Left ventricle myocardium inferior (tissue), 1 donor: Measurements from ENCODE around the gene SPNS3. TPM values are rescaled to one million over a fixed set of nuclear protein-coding genes. Genes with fewer than 3 reads are reported as not detected.

Experiments used
- DNase-seq: peaks from one replicate; pipeline ENCODE4 v3.0.0-alpha.2; 2020
- H3K27ac ChIP-seq: fragments of 200-600 bp; replicated peaks from 2 replicates; pipeline ENCODE4 v1.8.0; 2021
- H3K27me3 ChIP-seq: fragments of 200-600 bp; 2 replicates; pipeline ENCODE4 v1.8.0; 2021; ENCODE audit warnings: low read depth
- H3K36me3 ChIP-seq: fragments of 200-600 bp; 2 replicates; pipeline ENCODE4 v1.8.0; 2021
- H3K4me1 ChIP-seq: fragments of 200-600 bp; 2 replicates; pipeline ENCODE4 v1.8.0; 2021
- H3K4me3 ChIP-seq: fragments of 200-600 bp; 2 replicates; pipeline ENCODE4 v1.8.0; 2021; ENCODE audit warnings: mild to moderate bottlenecking, moderate library complexity
- H3K9me3 ChIP-seq: fragments of 200-600 bp; replicated peaks from 2 replicates; pipeline ENCODE4 v1.8.0; 2021
- intact Hi-C: fragments of 100-400 bp; cut with micrococcal nuclease; formaldehyde crosslinking; loops from one replicate; pipeline ENCODE4 v1.11.0; 2022
- total RNA-seq: library from RNA; stranded (reverse); fragmentation: NEBNext Ultra II Directional; extraction: Animal tissue kit (Norgen Biotek cat#: 25700); gene quantifications from one replicate; pipeline ENCODE4 v1.2.1, GENCODE V29; 2021
- TF ChIP-seq, protein P1 (sequence below): fragments of 200-600 bp; IDR thresholded peaks from 2 replicates; pipeline ENCODE4 v1.8.0; 2021; ENCODE audit warnings: antibody characterized with exemption, mild to moderate bottlenecking, borderline replicate concordance
- donor health status: DM: no; HTN: yes; CAD: no; lungs with severe emphysema.

SPNS3 gene
- total RNA-seq, 1 donor from 2014 or later, result 1.7 TPM

DNA sequence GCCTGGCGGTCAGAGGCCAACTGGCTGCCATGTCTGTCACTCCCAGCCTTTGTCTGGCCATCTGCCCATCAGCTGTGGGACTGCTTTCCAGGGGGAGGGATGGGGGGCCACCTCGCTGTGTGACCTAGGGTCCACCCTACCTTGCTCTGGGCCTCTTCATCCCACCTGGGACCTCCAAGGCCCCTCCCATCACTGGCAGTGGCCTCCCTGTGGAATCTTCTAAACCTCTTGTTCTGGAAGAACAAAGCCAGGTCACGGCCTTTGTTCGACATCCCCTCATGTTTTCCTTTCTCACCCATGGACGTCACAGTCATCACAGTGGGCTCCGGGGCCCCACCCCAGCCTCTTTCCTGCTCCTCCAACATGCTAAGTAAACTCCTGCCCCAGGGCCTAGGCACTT lies 88.9 kb downstream of the SPNS3 start:
- TF ChIP-seq, protein P1, sequence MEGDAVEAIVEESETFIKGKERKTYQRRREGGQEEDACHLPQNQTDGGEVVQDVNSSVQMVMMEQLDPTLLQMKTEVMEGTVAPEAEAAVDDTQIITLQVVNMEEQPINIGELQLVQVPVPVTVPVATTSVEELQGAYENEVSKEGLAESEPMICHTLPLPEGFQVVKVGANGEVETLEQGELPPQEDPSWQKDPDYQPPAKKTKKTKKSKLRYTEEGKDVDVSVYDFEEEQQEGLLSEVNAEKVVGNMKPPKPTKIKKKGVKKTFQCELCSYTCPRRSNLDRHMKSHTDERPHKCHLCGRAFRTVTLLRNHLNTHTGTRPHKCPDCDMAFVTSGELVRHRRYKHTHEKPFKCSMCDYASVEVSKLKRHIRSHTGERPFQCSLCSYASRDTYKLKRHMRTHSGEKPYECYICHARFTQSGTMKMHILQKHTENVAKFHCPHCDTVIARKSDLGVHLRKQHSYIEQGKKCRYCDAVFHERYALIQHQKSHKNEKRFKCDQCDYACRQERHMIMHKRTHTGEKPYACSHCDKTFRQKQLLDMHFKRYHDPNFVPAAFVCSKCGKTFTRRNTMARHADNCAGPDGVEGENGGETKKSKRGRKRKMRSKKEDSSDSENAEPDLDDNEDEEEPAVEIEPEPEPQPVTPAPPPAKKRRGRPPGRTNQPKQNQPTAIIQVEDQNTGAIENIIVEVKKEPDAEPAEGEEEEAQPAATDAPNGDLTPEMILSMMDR, result no peak
- peaks cover 67% of the 10 kb centered on the region for H3K4me1 ChIP-seq
- intact Hi-C loops, result no loop called here
- peak overlapping the region; percentile 93 for H3K27ac ChIP-seq
- no peaks in the 10 kb centered on the region for H3K9me3 ChIP-seq
- no peaks in the 10 kb centered on the region for H3K36me3 ChIP-seq
- no peaks in the 10 kb centered on the region for H3K27me3 ChIP-seq
- no peak for DNase-seq
- H3K4me3 ChIP-seq, result no peak overlapping the region

DNA sequence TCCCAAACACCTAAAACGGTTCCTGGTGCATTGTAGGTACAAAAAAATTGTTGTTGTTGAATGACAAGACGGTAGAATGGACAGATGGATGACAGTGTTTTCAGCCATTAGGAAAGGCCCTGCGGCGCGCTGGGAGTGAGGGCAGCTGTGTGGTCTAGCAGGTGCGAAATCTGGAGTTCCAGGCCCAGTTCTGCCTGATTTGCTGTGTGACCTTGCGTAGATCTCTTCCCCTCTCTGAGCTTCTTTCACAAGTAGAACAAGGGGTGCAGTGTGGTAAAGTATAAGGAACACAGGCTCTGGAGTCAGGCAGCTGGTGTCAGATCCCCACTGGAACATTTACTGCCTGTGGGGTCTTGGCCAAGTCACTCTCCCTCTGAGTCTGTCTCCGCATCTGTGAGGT lies 90.2 kb downstream of the SPNS3 start:
- no peak overlapping the region for H3K27ac ChIP-seq
- TF ChIP-seq, protein P1, result no peak
- H3K36me3 ChIP-seq, result no peaks in the 10 kb centered on the region
- H3K9me3 ChIP-seq, result no peaks in the 10 kb centered on the region
- intact Hi-C loops, result no loop called here
- H3K4me1 ChIP-seq, result peaks cover 73% of the 10 kb centered on the region
- H3K27me3 ChIP-seq, result no peaks in the 10 kb centered on the region
- no peak overlapping the region for H3K4me3 ChIP-seq
- no peak for DNase-seq

DNA sequence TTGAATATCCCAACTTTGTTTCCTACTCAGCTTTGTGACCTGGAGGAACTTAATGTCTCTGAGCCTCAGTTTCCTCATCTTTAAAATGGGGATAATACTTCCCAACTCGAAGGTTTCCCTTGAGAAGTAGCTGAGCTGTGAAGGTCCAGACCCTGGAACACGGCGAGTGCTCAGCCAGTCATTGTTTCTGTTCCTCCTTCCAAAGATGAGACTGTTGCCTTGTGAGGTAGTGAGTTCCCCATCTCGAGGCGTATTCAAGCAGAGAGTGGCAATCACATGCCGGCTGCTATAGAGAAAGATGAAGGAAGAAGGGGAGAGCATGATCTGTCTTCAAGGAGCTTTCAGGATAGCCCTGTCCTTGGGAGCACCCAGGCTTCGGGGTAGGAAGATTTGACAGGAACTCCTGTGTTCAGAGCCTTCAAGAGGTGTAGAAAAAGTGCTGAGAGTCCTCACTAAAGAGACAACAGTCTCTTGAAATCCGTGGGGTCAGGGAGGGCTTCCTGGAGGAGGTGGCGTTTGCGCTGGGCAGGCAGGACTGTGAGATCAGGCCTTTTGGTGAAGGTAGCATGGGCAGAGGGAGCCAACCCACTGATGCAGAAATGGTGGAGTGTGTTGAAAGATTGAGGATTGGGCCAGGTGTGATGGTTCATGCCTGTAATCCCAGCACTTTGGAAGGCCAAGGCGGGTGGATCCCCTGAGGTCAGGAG lies 92.1 kb downstream of the SPNS3 start:
- no peak for DNase-seq

DNA sequence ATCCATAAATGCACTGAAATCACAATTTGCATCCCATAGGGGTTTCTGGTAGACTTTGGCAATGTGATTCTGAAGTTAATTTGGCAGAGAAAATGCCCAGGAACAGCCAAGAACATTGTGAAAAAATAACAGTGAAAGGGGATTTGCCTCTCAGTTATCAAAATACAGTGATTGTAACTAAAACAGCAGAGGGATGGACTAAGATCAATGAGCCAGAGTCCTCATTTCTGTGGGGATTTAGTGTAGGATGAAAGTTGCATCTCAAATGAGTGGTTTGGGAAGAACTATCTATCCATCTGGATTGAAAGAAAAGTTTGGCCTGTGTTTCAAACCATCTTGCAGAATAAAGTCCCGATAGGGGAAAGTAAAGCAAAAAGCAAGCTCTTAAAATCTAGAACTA lies 93.4 kb downstream of the SPNS3 start:
- Histone ChIP-seq H3K9me3 (no peaks in the 10 kb centered on the region), H3K27ac (peak overlapping the region; percentile 46), H3K36me3 (no peaks in the 10 kb centered on the region), H3K4me1 (peaks cover 70% of the 10 kb centered on the region), H3K27me3 (no peaks in the 10 kb centered on the region), H3K4me3 (no peak overlapping the region)
- intact Hi-C loops, result no loop called here
- no peak for DNase-seq
- TF ChIP-seq, protein P1, result no peak

More for the DNA sequence above, 92.1 kb downstream of the SPNS3 start:
- TF ChIP-seq, protein P1, result no peak
- Histone ChIP-seq H3K4me3 (no peak overlapping the region), H3K27ac (no peak overlapping the region), H3K27me3 (no peaks in the 10 kb centered on the region), H3K36me3 (no peaks in the 10 kb centered on the region), H3K4me1 (peaks cover 73% of the 10 kb centered on the region), H3K9me3 (no peaks in the 10 kb centered on the region)
- intact Hi-C loops, result no loop called here

DNA sequence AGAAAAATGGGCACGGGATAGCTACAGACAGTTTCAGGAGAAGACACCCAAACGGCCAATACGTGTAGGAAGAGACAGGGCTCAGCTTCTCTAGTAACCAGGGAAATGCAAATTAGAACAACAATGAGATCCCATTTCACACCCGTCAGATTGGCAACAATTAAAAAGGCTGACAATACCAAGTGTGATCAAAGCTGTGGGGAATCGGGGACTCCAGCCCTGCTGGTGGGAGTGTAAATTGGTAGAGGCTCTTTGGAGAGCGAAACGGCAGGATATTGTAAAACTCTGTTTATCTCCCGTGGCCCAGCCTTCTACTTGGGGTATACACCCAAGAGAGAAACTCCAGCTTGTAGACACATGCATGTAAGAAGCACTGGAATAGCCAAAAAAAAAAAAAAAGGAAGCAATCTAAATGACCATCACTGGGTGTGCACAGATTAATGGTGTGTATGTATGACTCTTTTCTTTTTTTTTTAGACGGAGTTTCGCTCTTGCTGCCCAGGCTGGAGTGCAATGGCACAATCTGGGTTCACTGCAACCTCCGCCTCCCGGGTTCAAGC lies 93.9 kb downstream of the SPNS3 start:
- TF ChIP-seq, protein P1, result no peak
- intact Hi-C loops, result no loop called here
- Histone ChIP-seq H3K4me3 (no peak overlapping the region), H3K36me3 (no peaks in the 10 kb centered on the region), H3K27me3 (no peaks in the 10 kb centered on the region), H3K4me1 (peaks cover 70% of the 10 kb centered on the region), H3K9me3 (no peaks in the 10 kb centered on the region), H3K27ac (peak overlapping the region; percentile 46)
- DNase-seq, result no peak
